ENCODE data around the gene CHEK1.
"Not testable (repeated sequence)": the region's sequence is repeated elsewhere in the genome, so short reads cannot be mapped to it uniquely, and the experiment has no call there.

CHEK1 gene

GRCh38 chr11:125701858-125702621 is 77.1 kb downstream of the CHEK1 start:
- DNase-seq, result no peak

- DNase-seq, result not testable (repeated sequence)
Measured at GRCh38 chr11:125704686-125705085, 79.7 kb downstream of the CHEK1 start.

- DNase-seq, result no peak
Measured at GRCh38 chr11:125720781-125721180, 95.8 kb downstream of the CHEK1 start.

GRCh38 chr11:125724125-125724524 is 99.2 kb downstream of the CHEK1 start:
- DNase-seq, result no peak

Measured in stimulated activated CD4-positive, alpha-beta T cell treated with anti-CD3 and anti-CD28 coated beads, Interleukin-4, amount 100 ng/mL, for 24 hours (primary cell).